ENCODE results near the gene RAB3GAP1. TPM values are rescaled to one million over a fixed set of nuclear protein-coding genes. Genes with fewer than 3 reads are reported as not detected.

The RAB3GAP1 gene
- total RNA-seq, 2 donors from 2014 or later, result 34.3 to 47.9 TPM

DNA sequence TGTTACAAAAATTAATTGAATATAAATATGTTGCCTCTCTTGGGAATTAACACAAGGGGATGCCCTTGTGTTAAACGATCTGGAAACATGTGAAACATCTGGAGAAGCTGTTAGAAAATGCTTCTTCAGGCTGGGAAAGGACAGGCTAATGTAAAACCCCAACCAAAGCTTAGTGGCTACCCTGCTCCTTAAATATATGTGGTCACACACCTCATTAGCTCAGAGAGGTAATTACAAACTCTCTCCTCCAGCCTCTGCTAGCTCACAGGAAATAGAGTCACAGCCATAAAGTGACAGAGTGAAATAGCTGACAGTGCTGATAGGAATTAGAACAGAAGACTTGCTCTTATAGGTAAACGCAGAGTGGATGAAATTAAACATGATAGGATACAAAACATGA is 155.9 kb downstream of the RAB3GAP1 start:
- no peak for DNase-seq
- no peaks in the 10 kb centered on the region for H3K9me3 ChIP-seq
- H3K4me3 ChIP-seq, result no peak overlapping the region
- H3K4me1 ChIP-seq, result no peaks in the 10 kb centered on the region
- no peaks in the 10 kb centered on the region for H3K27me3 ChIP-seq
- TF ChIP-seq, protein P1, sequence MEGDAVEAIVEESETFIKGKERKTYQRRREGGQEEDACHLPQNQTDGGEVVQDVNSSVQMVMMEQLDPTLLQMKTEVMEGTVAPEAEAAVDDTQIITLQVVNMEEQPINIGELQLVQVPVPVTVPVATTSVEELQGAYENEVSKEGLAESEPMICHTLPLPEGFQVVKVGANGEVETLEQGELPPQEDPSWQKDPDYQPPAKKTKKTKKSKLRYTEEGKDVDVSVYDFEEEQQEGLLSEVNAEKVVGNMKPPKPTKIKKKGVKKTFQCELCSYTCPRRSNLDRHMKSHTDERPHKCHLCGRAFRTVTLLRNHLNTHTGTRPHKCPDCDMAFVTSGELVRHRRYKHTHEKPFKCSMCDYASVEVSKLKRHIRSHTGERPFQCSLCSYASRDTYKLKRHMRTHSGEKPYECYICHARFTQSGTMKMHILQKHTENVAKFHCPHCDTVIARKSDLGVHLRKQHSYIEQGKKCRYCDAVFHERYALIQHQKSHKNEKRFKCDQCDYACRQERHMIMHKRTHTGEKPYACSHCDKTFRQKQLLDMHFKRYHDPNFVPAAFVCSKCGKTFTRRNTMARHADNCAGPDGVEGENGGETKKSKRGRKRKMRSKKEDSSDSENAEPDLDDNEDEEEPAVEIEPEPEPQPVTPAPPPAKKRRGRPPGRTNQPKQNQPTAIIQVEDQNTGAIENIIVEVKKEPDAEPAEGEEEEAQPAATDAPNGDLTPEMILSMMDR (IDR thresholded peaks at IDR 0.05), result no peak
- intact Hi-C loops (cut with DNase I), result no loop called here
- no peak overlapping the region for H3K9ac ChIP-seq (ENCODE audit: low read depth in 2 of 2, low read length in 2 of 2)
- no peaks in the 10 kb centered on the region for H3K36me3 ChIP-seq
- H3K27ac ChIP-seq, result no peak overlapping the region

DNA sequence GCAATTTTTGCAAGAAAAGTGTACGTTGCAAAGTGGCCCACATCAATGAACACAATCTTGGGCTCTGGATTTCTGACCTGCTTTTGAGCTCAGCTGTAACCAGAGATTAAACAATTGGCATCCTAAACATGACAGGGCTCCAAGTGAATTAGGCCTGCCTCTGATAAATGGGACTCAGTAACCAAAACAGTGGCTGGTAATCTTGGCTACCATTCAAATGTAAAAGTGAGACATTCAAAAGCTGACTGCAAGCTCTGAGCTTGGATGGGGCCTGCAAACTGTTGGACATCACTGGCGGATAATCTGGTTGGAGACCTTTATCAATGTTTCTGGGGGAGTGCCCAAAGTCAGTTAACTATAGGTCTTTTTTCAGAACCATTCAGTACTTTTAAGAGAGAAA is 160.7 kb downstream of the RAB3GAP1 start:
- H3K4me1 ChIP-seq, result no peaks in the 10 kb centered on the region
- no peak for DNase-seq
- H3K4me3 ChIP-seq, result no peak overlapping the region
- intact Hi-C loops (cut with DNase I), result no loop called here
- H3K27ac ChIP-seq, result no peak overlapping the region
- TF ChIP-seq, protein P1 (IDR thresholded peaks at IDR 0.05), result no peak
- no peaks in the 10 kb centered on the region for H3K9me3 ChIP-seq
- no peaks in the 10 kb centered on the region for H3K27me3 ChIP-seq
- H3K36me3 ChIP-seq, result no peaks in the 10 kb centered on the region
- H3K9ac ChIP-seq (ENCODE audit: low read depth in 2 of 2, low read length in 2 of 2), result no peak overlapping the region

DNA sequence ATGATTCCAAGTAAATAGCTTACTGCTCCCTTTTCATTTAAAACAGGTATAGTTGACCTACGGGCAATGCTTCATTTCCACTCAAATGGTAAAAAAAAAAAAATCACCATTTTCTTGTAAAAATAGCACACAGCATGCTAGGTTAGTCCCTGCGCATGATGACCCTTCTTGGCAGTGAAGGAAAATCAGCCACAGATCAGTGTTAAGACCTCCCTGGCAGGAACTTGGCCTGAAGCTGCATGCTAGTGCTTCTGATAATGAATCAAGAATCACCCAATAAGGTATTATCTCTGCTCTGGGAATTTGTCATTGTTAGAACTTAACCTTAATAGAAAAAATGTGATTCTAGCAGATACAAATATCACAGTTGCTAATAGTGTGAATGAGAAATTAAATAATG is 166.3 kb downstream of the RAB3GAP1 start:
- Histone ChIP-seq H3K9ac (ENCODE audit: low read depth in 2 of 2, low read length in 2 of 2) (no peak overlapping the region), H3K27me3 (no peaks in the 10 kb centered on the region), H3K9me3 (no peaks in the 10 kb centered on the region), H3K36me3 (no peaks in the 10 kb centered on the region), H3K4me1 (no peaks in the 10 kb centered on the region), H3K27ac (no peak overlapping the region), H3K4me3 (no peak overlapping the region)
- TF ChIP-seq, protein P1 (IDR thresholded peaks at IDR 0.05), result no peak
- intact Hi-C loops (cut with DNase I), result no loop called here
- no peak for DNase-seq

DNA sequence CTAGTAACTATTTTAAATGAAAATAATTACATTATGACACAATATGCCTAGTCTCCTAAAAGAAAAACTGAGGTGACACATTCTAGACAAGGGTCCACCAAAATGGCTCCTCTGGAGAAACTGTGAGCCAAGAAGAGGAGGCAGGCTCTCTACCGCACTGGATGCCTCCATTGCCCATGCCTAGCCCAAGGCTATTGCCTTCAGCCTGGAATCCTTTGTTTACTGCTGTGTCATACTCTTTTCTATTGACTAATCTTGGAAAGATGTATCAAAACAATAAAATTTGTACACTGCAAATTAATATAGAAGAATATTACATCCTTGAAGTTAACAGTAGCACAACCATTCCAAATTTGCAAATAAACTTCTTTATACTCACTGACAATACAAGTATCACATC is 167.1 kb downstream of the RAB3GAP1 start:
- no peak overlapping the region for H3K9ac ChIP-seq (ENCODE audit: low read depth in 2 of 2, low read length in 2 of 2)
- TF ChIP-seq, protein P1 (IDR thresholded peaks at IDR 0.05), result no peak

More for the DNA sequence above, 167.1 kb downstream of the RAB3GAP1 start:
- no peaks in the 10 kb centered on the region for H3K9me3 ChIP-seq
- no peak overlapping the region for H3K4me3 ChIP-seq
- no peaks in the 10 kb centered on the region for H3K27me3 ChIP-seq
- intact Hi-C loops (cut with DNase I), result no loop called here
- no peak for DNase-seq
- no peaks in the 10 kb centered on the region for H3K4me1 ChIP-seq
- H3K36me3 ChIP-seq, result no peaks in the 10 kb centered on the region
- H3K27ac ChIP-seq, result no peak overlapping the region

Other genes starting within 250 kb of the RAB3GAP1 start
- not detected for gene ACMSD, start 213.7 kb upstream of the RAB3GAP1 start, total RNA-seq
- 10 to 100 TPM; 26.3 to 38.7 TPM for gene CCNT2, start 133.5 kb upstream of the RAB3GAP1 start, total RNA-seq
- gene MAP3K19, start 4.8 kb upstream of the RAB3GAP1 start, total RNA-seq, result not detected